Esophagus squamous epithelium (tissue), 4 donors: ENCODE results near the gene CD3D.

Source experiments
- POLR2A ChIP-seq, 4 donors: fragments of 450-650 bp; IDR thresholded peaks; one replicate each; pipeline ENCODE4 v1.6.1; 2017; ENCODE audit warnings: antibody characterized with exemption in 4 of 4, mild to moderate bottlenecking in 4 of 4, moderate library complexity in 3 of 4
- TF ChIP-seq, protein P1 (sequence below), 6 experiments: fragments of 450-650 bp in 4 of 6; fragments of 200-600 bp in 2 of 6; sonication (generic) in 2 of 6; IDR thresholded peaks; one replicate each; pipeline ENCODE4 v1.5.1; 2016 to 2019; ENCODE audit warnings: antibody characterized with exemption in 6 of 6, mild to moderate bottlenecking in 4 of 6, moderate library complexity in 4 of 6

- TF ChIP-seq POLR2A (IDR thresholded peaks at IDR 0.05) = no peak
- TF ChIP-seq, protein P1, sequence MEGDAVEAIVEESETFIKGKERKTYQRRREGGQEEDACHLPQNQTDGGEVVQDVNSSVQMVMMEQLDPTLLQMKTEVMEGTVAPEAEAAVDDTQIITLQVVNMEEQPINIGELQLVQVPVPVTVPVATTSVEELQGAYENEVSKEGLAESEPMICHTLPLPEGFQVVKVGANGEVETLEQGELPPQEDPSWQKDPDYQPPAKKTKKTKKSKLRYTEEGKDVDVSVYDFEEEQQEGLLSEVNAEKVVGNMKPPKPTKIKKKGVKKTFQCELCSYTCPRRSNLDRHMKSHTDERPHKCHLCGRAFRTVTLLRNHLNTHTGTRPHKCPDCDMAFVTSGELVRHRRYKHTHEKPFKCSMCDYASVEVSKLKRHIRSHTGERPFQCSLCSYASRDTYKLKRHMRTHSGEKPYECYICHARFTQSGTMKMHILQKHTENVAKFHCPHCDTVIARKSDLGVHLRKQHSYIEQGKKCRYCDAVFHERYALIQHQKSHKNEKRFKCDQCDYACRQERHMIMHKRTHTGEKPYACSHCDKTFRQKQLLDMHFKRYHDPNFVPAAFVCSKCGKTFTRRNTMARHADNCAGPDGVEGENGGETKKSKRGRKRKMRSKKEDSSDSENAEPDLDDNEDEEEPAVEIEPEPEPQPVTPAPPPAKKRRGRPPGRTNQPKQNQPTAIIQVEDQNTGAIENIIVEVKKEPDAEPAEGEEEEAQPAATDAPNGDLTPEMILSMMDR (IDR thresholded peaks at IDR 0.05) = peak in 5 of 6 experiments; percentile 35 to 75 (median 65)
These were observed 51.6 kb downstream of the CD3D start for GRCh38 chr11:118290923-118291322.
